HG02610 (cell line): ENCODE measurements around the gene LAMA3.

ENCODE experiments used
- ATAC-seq: cut with Tn5 transposase; IDR thresholded peaks from one replicate; pipeline ENCODE4 v1.9.1; 2021; ENCODE audit warnings: mild to moderate bottlenecking, moderate library complexity; ENCODE audit not compliant: unreplicated experiment

LAMA3 gene

GRCh38 chr18:23689031-23689615, at the start of gene LAMA3:
Gene LAMA3, plus strand, starts transcription at chr18:23689453. Its CDS starts 231 bp downstream, at chr18:23689684.
- ATAC-seq, result no peak

- ATAC-seq, result no peak
Observed at GRCh38 chr18:23640052-23640451, 49.2 kb upstream of the LAMA3 start.

GRCh38 chr18:23641143-23641720, 48.0 kb upstream of the LAMA3 start:
- ATAC-seq, result no peak

- no peak for ATAC-seq
Observed at GRCh38 chr18:23641937-23642666, 47.2 kb upstream of the LAMA3 start.

- no peak for ATAC-seq
Observed at GRCh38 chr18:23643815-23644490, 45.3 kb upstream of the LAMA3 start.

- ATAC-seq, result no peak
Observed at GRCh38 chr18:23645568-23646175, 43.6 kb upstream of the LAMA3 start.

- no peak for ATAC-seq
Observed at GRCh38 chr18:23646282-23646681, 43.0 kb upstream of the LAMA3 start.

- ATAC-seq, result no peak
Observed at GRCh38 chr18:23648456-23648855, 40.8 kb upstream of the LAMA3 start.

GRCh38 chr18:23648940-23649607, 40.2 kb upstream of the LAMA3 start:
- ATAC-seq, result no peak

GRCh38 chr18:23650968-23651927, 38.0 kb upstream of the LAMA3 start:
- no peak for ATAC-seq

- ATAC-seq, result no peak
Observed at GRCh38 chr18:23652232-23652631, 37.0 kb upstream of the LAMA3 start.

- no peak for ATAC-seq
Observed at GRCh38 chr18:23658285-23658684, 31.0 kb upstream of the LAMA3 start.

GRCh38 chr18:23661735-23662308, 27.4 kb upstream of the LAMA3 start:
- no peak for ATAC-seq

- ATAC-seq, result no peak
Observed at GRCh38 chr18:23662309-23663263, 26.7 kb upstream of the LAMA3 start, which contains the start of gene ANKRD29. Gene ANKRD29, minus strand, starts transcription at chr18:23662911. Its CDS starts 181 bp downstream, at chr18:23662730.

- ATAC-seq, result no peak
Observed at GRCh38 chr18:23664674-23665073, 24.6 kb upstream of the LAMA3 start.

- ATAC-seq, result no peak
Observed at GRCh38 chr18:23667114-23667513, 22.1 kb upstream of the LAMA3 start.

GRCh38 chr18:23668731-23669130, 20.5 kb upstream of the LAMA3 start:
- no peak for ATAC-seq

GRCh38 chr18:23669202-23669766, 20.0 kb upstream of the LAMA3 start:
- no peak for ATAC-seq
